Erythroblast (primary cell): ENCODE measurements around the gene AGAP2.

Experiments
- DNase-seq, 2 experiments: peaks; one replicate each; lab custom pipeline; 2025; lab: John Stamatoyannopoulos, UW
- GATA1 ChIP-seq: IDR thresholded peaks from 2 replicates; pipeline ENCODE4 v1.6.1; 2011; ENCODE audit warnings: low read depth, mild to moderate bottlenecking, control low read depth, low read length, moderate library complexity
- POLR2A ChIP-seq: IDR thresholded peaks from 2 replicates; pipeline ENCODE4 v1.6.1; 2011; ENCODE audit warnings: mild to moderate bottlenecking, low read length

Gene AGAP2

DNA sequence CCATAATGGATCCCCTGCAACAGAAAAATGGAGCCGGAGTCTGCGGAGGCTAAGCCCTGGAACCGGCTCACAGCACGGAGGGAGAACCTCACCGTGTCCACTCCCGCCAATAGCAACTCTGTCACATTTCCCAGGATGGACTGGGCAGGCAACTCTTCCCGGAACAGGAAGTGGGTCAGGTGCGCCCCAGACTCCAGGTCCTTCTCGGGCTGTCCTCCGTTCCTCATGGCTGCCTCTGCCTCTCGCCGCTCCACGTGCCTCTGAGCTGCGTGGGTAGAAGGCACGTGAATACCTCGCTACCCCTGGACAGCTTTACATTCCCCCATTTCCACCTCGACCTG is 26.1 kb upstream of the AGAP2 start:
- DNase-seq: no peak
- TF ChIP-seq GATA1 (no peak), POLR2A (no peak)

- DNase-seq: no peak
- TF ChIP-seq POLR2A (no peak), GATA1 (no peak)
Measured at GRCh38 chr12:57763881-57764661, 25.5 kb upstream of the AGAP2 start.

GRCh38 chr12:57762463-57762862 is 23.9 kb upstream of the AGAP2 start:
- no peak for DNase-seq
- TF ChIP-seq GATA1: no peak
- TF ChIP-seq POLR2A: no peak

DNA sequence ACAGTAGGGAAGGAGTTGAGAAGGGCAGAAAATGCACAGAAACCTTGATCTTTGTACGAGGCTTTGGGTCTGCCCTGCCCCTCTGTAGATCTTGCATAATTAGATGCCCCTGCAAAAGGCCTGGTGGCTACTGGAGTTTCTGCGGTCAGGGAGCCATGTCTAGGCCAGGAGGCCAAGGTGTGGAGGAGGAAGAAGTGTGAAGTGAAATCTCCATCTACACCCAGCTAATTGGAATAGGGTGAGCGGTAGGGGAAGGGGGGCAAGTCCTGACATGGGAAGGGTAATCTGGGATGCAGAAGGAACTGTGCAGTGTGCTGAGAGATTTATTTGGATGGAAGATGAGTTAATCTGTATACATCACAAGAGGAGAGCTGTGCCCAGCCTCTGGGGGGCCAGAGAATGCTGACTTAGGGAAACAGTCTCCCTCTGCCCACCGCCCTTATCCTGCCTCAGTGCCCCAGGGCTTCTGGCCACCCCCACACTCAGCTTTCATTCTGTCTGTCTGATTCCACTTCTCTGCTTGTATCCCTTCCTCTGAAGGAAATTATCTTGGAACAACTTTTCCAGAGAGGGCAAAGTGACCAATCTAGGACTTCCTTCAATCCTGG is 23.0 kb upstream of the AGAP2 start:
- DNase-seq: no peak
- TF ChIP-seq POLR2A (no peak), GATA1 (no peak)

DNA sequence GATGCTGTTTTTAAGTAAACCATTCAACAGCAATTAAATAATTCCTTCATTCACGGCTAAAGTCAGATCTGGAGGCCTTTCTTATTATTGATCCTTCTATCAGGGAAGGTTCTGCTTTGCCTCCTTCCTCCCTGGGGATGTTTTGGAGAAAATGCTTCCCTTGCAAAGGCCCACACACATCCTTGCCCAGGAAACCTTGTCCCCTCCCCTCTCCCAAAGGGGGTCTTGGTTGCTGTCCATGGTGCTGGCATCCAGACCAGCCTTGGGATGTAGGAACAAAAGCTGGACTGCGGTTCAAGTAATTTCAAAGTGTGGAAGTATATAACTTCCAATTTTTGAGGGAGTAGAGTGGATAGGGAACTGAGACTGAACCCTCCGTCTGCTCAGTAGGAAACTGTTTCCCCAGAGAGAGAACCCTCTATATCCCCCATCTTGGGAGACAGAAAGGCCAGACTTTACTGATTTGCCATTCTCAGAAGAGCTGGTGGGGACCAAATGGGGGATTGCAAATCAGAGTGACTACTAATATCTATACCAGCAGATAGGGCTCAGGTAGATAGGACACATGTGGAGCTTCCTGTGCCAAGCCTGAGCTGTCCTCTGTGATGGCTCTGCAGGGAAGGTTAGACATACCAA is 21.9 kb upstream of the AGAP2 start:
- no peak for DNase-seq
- TF ChIP-seq POLR2A (no peak), GATA1 (no peak)

DNA sequence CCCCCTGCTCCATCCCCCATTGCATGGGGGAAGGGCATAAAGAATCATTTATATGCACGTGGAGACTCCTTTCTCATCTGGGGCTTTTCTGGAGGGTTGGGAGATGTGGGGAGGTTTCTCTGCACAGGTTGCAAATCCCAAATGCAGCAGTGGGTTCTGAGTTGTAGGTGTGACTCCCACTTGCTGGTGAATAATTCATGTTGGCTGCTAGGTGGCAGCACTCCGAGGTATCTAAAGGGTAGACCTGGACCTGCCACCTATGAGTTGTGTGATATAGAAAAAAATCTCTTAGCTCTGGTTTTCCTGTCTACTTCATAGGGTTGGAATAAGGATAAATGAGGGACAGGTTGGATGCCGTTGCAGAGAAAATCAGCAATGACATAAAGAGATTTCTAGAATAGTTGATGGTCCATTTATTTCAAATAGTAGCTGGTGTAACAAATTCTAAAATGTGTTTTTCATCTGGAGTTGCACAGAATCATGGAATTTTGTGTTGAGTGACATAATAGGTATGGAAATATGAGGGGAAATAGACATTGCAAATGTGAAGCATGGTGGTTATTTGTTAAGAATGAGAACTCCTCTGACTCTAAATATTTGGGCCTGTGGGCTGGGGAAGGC is 20.9 kb upstream of the AGAP2 start:
- TF ChIP-seq GATA1 (no peak), POLR2A (no peak)
- peak; percentile 36 to 54 for DNase-seq

GRCh38 chr12:57758552-57759359 is 20.2 kb upstream of the AGAP2 start:
- no peak for DNase-seq
- TF ChIP-seq POLR2A (no peak), GATA1 (no peak)

DNA sequence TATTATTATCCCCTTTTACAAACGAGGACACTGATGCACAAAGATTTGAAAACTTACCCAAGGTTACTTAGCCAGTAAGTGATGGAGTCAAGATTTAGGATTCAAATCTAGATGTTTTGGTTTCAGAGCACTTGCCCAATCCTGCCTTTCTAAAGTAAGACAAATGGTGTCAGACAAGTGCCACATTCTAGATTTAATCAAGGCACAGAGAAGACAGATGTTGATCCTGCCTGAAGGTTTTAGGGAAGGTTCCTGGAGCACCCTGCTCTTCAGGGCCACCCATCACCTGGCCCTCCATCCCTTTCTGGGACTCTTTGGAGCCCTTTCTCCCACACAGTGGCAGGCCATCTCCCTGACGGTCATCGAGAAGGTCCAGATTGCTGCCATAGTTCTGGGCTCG is 19.2 kb upstream of the AGAP2 start:
- DNase-seq: no peak
- TF ChIP-seq GATA1: no peak
- no peak for TF ChIP-seq POLR2A

GRCh38 chr12:57756406-57757341 is 18.1 kb upstream of the AGAP2 start:
- TF ChIP-seq POLR2A: no peak
- TF ChIP-seq GATA1: no peak
- DNase-seq: peak; percentile 73 to 83

- TF ChIP-seq GATA1 (no peak), POLR2A (no peak)
- peak; percentile 41 to 59 for DNase-seq
Measured at GRCh38 chr12:57755454-57756372, 17.2 kb upstream of the AGAP2 start.

- no peak for TF ChIP-seq GATA1
- TF ChIP-seq POLR2A: no peak
- no peak for DNase-seq
Measured at GRCh38 chr12:57755194-57755453, 16.6 kb upstream of the AGAP2 start.

DNA sequence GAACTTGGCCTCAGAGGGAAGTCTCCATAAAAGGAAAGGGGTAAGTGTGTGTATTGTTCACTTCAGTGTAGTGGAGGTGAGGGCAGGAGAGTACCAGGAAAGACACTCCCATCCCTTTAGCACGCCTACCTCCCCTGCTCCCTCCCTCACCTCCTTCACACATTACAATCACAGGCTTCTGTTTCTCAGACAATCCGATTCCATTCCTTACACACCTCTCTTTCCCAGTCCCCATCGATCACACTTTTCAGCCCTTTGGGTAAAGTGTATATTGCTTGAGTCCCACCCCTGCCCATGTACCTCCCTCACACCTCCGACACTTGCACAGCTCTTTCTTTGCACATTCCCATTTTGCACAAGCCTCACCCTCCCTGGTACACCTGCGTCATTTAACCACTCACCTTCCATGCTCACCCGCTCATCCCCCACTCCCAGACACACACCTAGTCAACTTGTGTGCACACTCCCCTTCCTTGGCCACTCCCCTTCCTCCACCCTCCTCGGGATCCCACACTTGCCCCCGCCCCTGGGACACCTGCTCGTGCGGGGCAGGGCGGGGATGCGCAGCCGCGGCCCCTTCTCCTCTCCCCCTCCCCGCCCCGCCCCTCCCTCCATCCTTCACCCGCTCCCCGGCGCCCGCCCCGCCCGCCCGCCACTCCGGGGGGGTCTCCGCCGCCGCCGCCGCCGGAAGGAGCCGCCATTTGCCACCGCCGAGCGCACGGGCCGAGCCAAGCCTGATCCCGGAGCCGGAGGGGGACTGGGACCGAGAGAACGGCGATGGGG is 16.1 kb upstream of the AGAP2 start, which contains the start of gene MARCHF9:
Gene MARCHF9 (plus strand): TSS at position 693 of the 783 bp plus-strand sequence. CDS start 426 bp downstream, outside the sequence.
- no peak for TF ChIP-seq GATA1
- peak; percentile 67 to 75 for DNase-seq
